GM23338 (cell line): Measurements from ENCODE around the gene MLANA. TPM values are rescaled to one million over a fixed set of nuclear protein-coding genes. Genes with fewer than 3 reads are reported as not detected.

Experiments used
- ATAC-seq: fragments of 200-7000 bp; cut with Tn5 transposase; 3 replicates; pipeline ENCODE4 v1.9.1; 2020
- DNase-seq: peaks from one replicate; pipeline ENCODE4 v3.0.0-alpha.2; 2015; ENCODE audit warnings: low spot score
- H2AFZ ChIP-seq: fragments of 200-600 bp; sonication (generic); 2 replicates; pipeline ENCODE4 v1.8.0; 2016; ENCODE audit warnings: antibody characterized with exemption, mild to moderate bottlenecking, moderate library complexity
- H3F3A ChIP-seq: fragments of 200-600 bp; sonication (generic); replicated peaks from 2 replicates; pipeline ENCODE4 v1.8.0; 2017; ENCODE audit warnings: antibody characterized with exemption, mixed run types, low read depth
- H3K27ac ChIP-seq: fragments of 200-600 bp; sonication (generic); 2 replicates; pipeline ENCODE4 v1.6.1; 2016; ENCODE audit warnings: low read depth
- H3K27me3 ChIP-seq: fragments of 200-600 bp; sonication (generic); 2 replicates; pipeline ENCODE4 v1.8.0; 2016; ENCODE audit warnings: mild to moderate bottlenecking, mixed run types, moderate library complexity; ENCODE audit not compliant: insufficient read depth
- H3K36me3 ChIP-seq: fragments of 200-600 bp; sonication (generic); 2 replicates; pipeline ENCODE4 v1.8.0; 2016; ENCODE audit warnings: mild to moderate bottlenecking; ENCODE audit not compliant: insufficient read depth
- H3K4me1 ChIP-seq: fragments of 200-600 bp; sonication (generic); 2 replicates; pipeline ENCODE4 v1.8.0; 2016; ENCODE audit warnings: mild to moderate bottlenecking, moderate library complexity; ENCODE audit not compliant: insufficient read depth
- H3K4me2 ChIP-seq: fragments of 200-600 bp; sonication (generic); 2 replicates; pipeline ENCODE4 v1.7.1; 2017; ENCODE audit warnings: mixed run types
- H3K4me3 ChIP-seq: fragments of 200-600 bp; sonication (generic); 2 replicates; pipeline ENCODE4 v1.6.1; 2016; ENCODE audit warnings: mixed run types
- H3K79me2 ChIP-seq: fragments of 200-600 bp; sonication (generic); replicated peaks from 2 replicates; pipeline ENCODE4 v1.8.0; 2017; ENCODE audit warnings: mild to moderate bottlenecking; ENCODE audit not compliant: insufficient read depth
- H3K9me2 ChIP-seq: fragments of 200-600 bp; sonication (generic); 2 replicates; pipeline ENCODE4 v1.8.0; 2017; ENCODE audit not compliant: insufficient read depth
- H4K20me1 ChIP-seq: fragments of 200-600 bp; sonication (generic); replicated peaks from 2 replicates; pipeline ENCODE4 v1.8.0; 2017; ENCODE audit warnings: mild to moderate bottlenecking; ENCODE audit not compliant: insufficient read depth
- H3K27ac Mint-ChIP-seq: 2 replicates; pipeline ENCODE4 v1.8.0; 2020; ENCODE audit warnings: inconsistent platforms, mild to moderate bottlenecking, moderate library complexity, mixed read lengths
- H3K27me3 Mint-ChIP-seq: 3 replicates; pipeline ENCODE4 v1.8.0; 2022; ENCODE audit warnings: low read depth, mild to moderate bottlenecking, moderate library complexity, mixed read lengths, inconsistent platforms; ENCODE audit not compliant: insufficient read depth, poor library complexity
- H3K36me3 Mint-ChIP-seq: 3 replicates; pipeline ENCODE4 v1.8.0; 2021; ENCODE audit warnings: low read depth, mild to moderate bottlenecking, inconsistent platforms, moderate library complexity, mixed read lengths
- H3K4me1 Mint-ChIP-seq: 3 replicates; pipeline ENCODE4 v1.8.0; 2020; ENCODE audit warnings: mild to moderate bottlenecking, inconsistent platforms, mixed read lengths
- H3K4me3 Mint-ChIP-seq: 3 replicates; pipeline ENCODE4 v1.8.0; 2021; ENCODE audit warnings: moderate library complexity, mild to moderate bottlenecking, inconsistent platforms, mixed read lengths
- H3K9me3 Mint-ChIP-seq: 3 replicates; pipeline ENCODE4 v1.8.0; 2020; ENCODE audit warnings: moderate library complexity, mild to moderate bottlenecking, inconsistent platforms, mixed read lengths
- CREB1 ChIP-seq: fragments of 250-450 bp; sonication (Bioruptor Pico); IDR thresholded peaks from 2 replicates; pipeline ENCODE4 v1.5.0; 2020; ENCODE audit warnings: low read depth, mild to moderate bottlenecking, moderate library complexity
- EZH2 ChIP-seq: fragments of 200-600 bp; sonication (generic); IDR thresholded peaks from one replicate; pipeline ENCODE4 v1.8.0; 2017; ENCODE audit warnings: antibody characterized with exemption, mild to moderate bottlenecking, low read depth; ENCODE audit not compliant: unreplicated experiment
- EZH2phosphoT487 ChIP-seq: fragments of 200-600 bp; sonication (generic); IDR thresholded peaks from one replicate; pipeline ENCODE4 v1.8.1; 2018; ENCODE audit warnings: antibody characterized with exemption; ENCODE audit not compliant: unreplicated experiment
- JUNB ChIP-seq: IDR thresholded peaks from one replicate; pipeline ENCODE4 v1.6.1; 2016; ENCODE audit warnings: antibody characterized with exemption; ENCODE audit not compliant: unreplicated experiment
- NANOG ChIP-seq: IDR thresholded peaks from 2 replicates; pipeline ENCODE4 v1.6.1; 2016; ENCODE audit warnings: antibody characterized with exemption, borderline replicate concordance
- POLR2AphosphoS5 ChIP-seq: IDR thresholded peaks from 2 replicates; pipeline ENCODE4 v1.6.1; 2016; ENCODE audit warnings: antibody characterized with exemption, low read depth
- ZNF331 ChIP-seq: fragments of 250-450 bp; sonication (Bioruptor Pico); IDR thresholded peaks from 2 replicates; pipeline ENCODE4 v1.5.0; 2020; ENCODE audit warnings: low read depth, mild to moderate bottlenecking, moderate library complexity
- polyA plus RNA-seq: library from polyadenylated mRNA; unstranded; fragments of >200 nt; fragmentation: Nextera tagmentation; extraction: Ambion mirVana; gene quantifications from 2 replicates; pipeline ENCODE4 v1.2.1, GENCODE V29; 2016
- total RNA-seq: library from RNA; depleted of rRNA; stranded (reverse); fragments of >200 nt; shearing (Covaris generic); gene quantifications from 2 replicates; pipeline ENCODE4 v1.2.3, GENCODE V29; 2014
- TF ChIP-seq, protein P1 (sequence below), 2 experiments: fragments of 200-600 bp in 1 of 2; sonication (generic) in 1 of 2; conservative IDR thresholded peaks; 2 replicates each; pipeline versions ENCODE4 v1.5.1 to v1.6.1; 2016 to 2017; ENCODE audit warnings: antibody characterized with exemption in 2 of 2, low read depth in 2 of 2, mild to moderate bottlenecking in 2 of 2, moderate library complexity in 1 of 2
- TF ChIP-seq, protein P2 (sequence below): IDR thresholded peaks from one replicate; pipeline ENCODE4 v1.6.1; 2018; ENCODE audit warnings: antibody characterized with exemption; ENCODE audit not compliant: unreplicated experiment
- TF ChIP-seq, protein P3 (sequence below): IDR thresholded peaks from 2 replicates; pipeline ENCODE4 v1.6.1; 2016; ENCODE audit warnings: antibody characterized with exemption

The MLANA gene
- total and polyA plus RNA-seq, 2 experiments from 2014 or later, result not detected

DNA sequence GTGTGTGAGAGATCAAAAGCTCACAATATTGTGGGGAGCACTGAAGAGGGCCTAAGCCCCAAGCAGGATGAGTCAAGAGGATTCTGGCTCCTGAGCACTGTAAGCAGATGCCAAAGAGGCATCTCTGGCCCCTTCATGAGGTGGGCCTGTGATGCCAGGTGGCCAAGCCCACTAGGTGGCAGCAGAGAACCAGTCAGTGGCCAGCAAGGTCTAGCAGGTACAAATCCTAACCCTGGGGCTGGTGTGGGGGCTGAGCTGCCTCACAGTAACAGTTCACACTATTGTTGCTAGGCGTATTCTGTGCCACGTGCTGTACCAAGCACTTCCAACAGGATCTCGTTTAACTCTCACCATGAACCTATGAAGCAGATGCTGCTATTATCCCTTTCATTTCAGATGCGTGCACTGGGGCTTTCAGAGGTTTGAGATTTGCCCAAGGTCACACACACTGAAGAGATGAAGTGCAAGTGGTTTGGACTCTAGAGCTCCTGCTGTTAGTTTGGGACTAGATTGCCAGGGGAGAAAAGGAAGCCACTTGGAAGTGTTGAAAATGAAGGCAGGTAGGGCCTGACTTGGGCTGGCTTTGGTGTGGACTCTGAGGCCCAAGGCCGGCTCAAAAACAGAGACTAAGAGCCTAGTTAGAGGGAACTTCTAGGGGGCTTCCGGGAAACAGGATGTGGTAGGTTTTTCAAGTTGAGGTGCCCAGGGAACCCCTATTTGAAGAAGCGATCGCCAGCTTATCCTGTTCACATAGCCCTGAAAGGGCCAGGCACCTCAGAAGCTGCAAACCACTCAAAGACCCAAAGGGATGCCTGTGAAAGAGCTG lies 4.4 kb upstream of the MLANA start:
- H3K4me3 ChIP-seq, result no peak overlapping the region
- peak; percentile 92 for DNase-seq
- no peaks in the 10 kb centered on the region for H3F3A ChIP-seq
- H3K4me2 ChIP-seq, result no peak overlapping the region
- no peak for TF ChIP-seq CREB1
- TF ChIP-seq EZH2, result no peak
- TF ChIP-seq, protein P1, sequence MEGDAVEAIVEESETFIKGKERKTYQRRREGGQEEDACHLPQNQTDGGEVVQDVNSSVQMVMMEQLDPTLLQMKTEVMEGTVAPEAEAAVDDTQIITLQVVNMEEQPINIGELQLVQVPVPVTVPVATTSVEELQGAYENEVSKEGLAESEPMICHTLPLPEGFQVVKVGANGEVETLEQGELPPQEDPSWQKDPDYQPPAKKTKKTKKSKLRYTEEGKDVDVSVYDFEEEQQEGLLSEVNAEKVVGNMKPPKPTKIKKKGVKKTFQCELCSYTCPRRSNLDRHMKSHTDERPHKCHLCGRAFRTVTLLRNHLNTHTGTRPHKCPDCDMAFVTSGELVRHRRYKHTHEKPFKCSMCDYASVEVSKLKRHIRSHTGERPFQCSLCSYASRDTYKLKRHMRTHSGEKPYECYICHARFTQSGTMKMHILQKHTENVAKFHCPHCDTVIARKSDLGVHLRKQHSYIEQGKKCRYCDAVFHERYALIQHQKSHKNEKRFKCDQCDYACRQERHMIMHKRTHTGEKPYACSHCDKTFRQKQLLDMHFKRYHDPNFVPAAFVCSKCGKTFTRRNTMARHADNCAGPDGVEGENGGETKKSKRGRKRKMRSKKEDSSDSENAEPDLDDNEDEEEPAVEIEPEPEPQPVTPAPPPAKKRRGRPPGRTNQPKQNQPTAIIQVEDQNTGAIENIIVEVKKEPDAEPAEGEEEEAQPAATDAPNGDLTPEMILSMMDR (conservative IDR thresholded peaks at IDR 0.05; ENCODE audit: low read depth in 2 of 2), result peak; percentile 89 to 99
- TF ChIP-seq, protein P2, sequence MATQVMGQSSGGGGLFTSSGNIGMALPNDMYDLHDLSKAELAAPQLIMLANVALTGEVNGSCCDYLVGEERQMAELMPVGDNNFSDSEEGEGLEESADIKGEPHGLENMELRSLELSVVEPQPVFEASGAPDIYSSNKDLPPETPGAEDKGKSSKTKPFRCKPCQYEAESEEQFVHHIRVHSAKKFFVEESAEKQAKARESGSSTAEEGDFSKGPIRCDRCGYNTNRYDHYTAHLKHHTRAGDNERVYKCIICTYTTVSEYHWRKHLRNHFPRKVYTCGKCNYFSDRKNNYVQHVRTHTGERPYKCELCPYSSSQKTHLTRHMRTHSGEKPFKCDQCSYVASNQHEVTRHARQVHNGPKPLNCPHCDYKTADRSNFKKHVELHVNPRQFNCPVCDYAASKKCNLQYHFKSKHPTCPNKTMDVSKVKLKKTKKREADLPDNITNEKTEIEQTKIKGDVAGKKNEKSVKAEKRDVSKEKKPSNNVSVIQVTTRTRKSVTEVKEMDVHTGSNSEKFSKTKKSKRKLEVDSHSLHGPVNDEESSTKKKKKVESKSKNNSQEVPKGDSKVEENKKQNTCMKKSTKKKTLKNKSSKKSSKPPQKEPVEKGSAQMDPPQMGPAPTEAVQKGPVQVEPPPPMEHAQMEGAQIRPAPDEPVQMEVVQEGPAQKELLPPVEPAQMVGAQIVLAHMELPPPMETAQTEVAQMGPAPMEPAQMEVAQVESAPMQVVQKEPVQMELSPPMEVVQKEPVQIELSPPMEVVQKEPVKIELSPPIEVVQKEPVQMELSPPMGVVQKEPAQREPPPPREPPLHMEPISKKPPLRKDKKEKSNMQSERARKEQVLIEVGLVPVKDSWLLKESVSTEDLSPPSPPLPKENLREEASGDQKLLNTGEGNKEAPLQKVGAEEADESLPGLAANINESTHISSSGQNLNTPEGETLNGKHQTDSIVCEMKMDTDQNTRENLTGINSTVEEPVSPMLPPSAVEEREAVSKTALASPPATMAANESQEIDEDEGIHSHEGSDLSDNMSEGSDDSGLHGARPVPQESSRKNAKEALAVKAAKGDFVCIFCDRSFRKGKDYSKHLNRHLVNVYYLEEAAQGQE, result no peak
- Mint-ChIP-seq H3K27ac (no peak overlapping the region), H3K4me3 (no peak overlapping the region), H3K27me3 (peaks cover 8% of the 10 kb centered on the region), H3K9me3 (no peaks in the 10 kb centered on the region), H3K36me3 (no peaks in the 10 kb centered on the region), H3K4me1 (no peaks in the 10 kb centered on the region)
- no peaks in the 10 kb centered on the region for H4K20me1 ChIP-seq
- no peaks in the 10 kb centered on the region for H3K36me3 ChIP-seq
- no peaks in the 10 kb centered on the region for H3K79me2 ChIP-seq
- no peaks in the 10 kb centered on the region for H3K27me3 ChIP-seq
- H3K4me1 ChIP-seq, result no peaks in the 10 kb centered on the region
- peak; percentile 100 for ATAC-seq
- H3K9me2 ChIP-seq, result no peaks in the 10 kb centered on the region
- H3K27ac ChIP-seq, result no peak overlapping the region
- peak overlapping the region; percentile 87 for H2AFZ ChIP-seq

DNA sequence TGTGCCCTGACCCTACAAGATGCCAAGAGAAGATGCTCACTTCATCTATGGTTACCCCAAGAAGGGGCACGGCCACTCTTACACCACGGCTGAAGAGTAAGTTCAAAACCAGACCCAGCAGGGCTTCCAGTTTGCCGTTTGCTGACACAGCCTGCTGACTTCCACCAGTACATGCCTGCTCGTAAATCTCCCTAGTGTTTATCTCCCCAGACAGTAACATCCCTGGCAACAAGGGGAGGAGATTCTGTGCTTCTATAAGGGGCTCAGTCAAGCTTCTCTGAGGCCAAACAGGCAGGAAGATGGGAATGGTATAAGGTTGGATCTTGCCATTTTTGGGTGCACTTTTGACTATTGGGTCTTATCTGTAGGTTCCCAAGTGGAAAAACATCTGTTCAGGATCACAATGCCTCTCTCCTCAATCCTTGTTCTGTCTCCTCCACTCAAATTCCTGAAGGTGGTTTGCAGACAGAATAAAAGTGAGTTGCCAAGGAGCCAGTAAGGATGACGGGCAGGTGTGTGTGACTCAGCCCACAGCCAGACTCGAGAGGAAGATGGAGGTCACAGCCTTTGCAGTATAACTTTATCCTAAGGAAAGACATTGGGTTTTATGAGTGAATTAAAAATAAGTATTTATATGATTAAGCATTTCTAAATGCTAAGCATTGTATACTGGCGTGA lies 1.9 kb downstream of the MLANA start:
- Histone ChIP-seq H3F3A (no peaks in the 10 kb centered on the region), H2AFZ (no peak overlapping the region), H3K4me2 (no peak overlapping the region), H3K9me2 (no peaks in the 10 kb centered on the region), H3K27me3 (no peaks in the 10 kb centered on the region), H3K27ac (no peak overlapping the region), H3K79me2 (no peaks in the 10 kb centered on the region), H3K4me3 (no peak overlapping the region), H3K36me3 (no peaks in the 10 kb centered on the region), H3K4me1 (no peaks in the 10 kb centered on the region), H4K20me1 (no peaks in the 10 kb centered on the region)
- DNase-seq, result no peak
- no peak for ATAC-seq
- Mint-ChIP-seq H3K9me3 (no peaks in the 10 kb centered on the region), H3K4me3 (no peak overlapping the region), H3K27me3 (peaks cover 2% of the 10 kb centered on the region), H3K4me1 (no peaks in the 10 kb centered on the region), H3K27ac (no peak overlapping the region), H3K36me3 (no peaks in the 10 kb centered on the region)
- TF ChIP-seq POLR2AphosphoS5 (no peak), NANOG (no peak), EZH2 (no peak), ZNF331 (CRISPR knock-in tag) (no peak), EZH2phosphoT487 (no peak), JUNB (no peak)
- TF ChIP-seq, protein P2, result no peak
- TF ChIP-seq, protein P3, sequence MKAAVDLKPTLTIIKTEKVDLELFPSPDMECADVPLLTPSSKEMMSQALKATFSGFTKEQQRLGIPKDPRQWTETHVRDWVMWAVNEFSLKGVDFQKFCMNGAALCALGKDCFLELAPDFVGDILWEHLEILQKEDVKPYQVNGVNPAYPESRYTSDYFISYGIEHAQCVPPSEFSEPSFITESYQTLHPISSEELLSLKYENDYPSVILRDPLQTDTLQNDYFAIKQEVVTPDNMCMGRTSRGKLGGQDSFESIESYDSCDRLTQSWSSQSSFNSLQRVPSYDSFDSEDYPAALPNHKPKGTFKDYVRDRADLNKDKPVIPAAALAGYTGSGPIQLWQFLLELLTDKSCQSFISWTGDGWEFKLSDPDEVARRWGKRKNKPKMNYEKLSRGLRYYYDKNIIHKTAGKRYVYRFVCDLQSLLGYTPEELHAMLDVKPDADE, result no peak
